ENCODE measurements around the gene LARGE1.

Gene LARGE1

GRCh38 chr22:33575771-33576170 is 344.5 kb downstream of the LARGE1 start:
- Histone ChIP-seq H3K9me3 (no peaks in the 10 kb centered on the region), H3K4me1 (no peaks in the 10 kb centered on the region), H3K36me3 (no peaks in the 10 kb centered on the region), H3K27me3 (no peaks in the 10 kb centered on the region), H3K4me3 (ENCODE audit: low read depth, low read length) (no peak overlapping the region)
- DNase-seq = no peak
- no peak for TF ChIP-seq CTCF (IDR thresholded peaks at IDR 0.05; ENCODE audit: low read depth, low read length)

- Histone ChIP-seq H3K4me3 (ENCODE audit: low read depth, low read length) (no peak overlapping the region), H3K4me1 (no peaks in the 10 kb centered on the region), H3K36me3 (no peaks in the 10 kb centered on the region), H3K27me3 (no peaks in the 10 kb centered on the region), H3K9me3 (no peaks in the 10 kb centered on the region)
- no peak for TF ChIP-seq CTCF (IDR thresholded peaks at IDR 0.05; ENCODE audit: low read depth, low read length)
- no peak for DNase-seq
Measured at GRCh38 chr22:33575041-33575440, 345.2 kb downstream of the LARGE1 start.

- no peak for DNase-seq
- H3K4me3 ChIP-seq (ENCODE audit: low read depth, low read length) = no peak overlapping the region
- no peaks in the 10 kb centered on the region for H3K9me3 ChIP-seq
- H3K4me1 ChIP-seq = no peaks in the 10 kb centered on the region
- no peaks in the 10 kb centered on the region for H3K27me3 ChIP-seq
- no peak for TF ChIP-seq CTCF (IDR thresholded peaks at IDR 0.05; ENCODE audit: low read depth, low read length)
- no peaks in the 10 kb centered on the region for H3K36me3 ChIP-seq
Measured at GRCh38 chr22:33573479-33573878, 346.8 kb downstream of the LARGE1 start.

GRCh38 chr22:33572086-33572485 is 348.2 kb downstream of the LARGE1 start:
- no peak for DNase-seq

GRCh38 chr22:33570110-33570509 is 350.2 kb downstream of the LARGE1 start:
- no peaks in the 10 kb centered on the region for H3K9me3 ChIP-seq
- TF ChIP-seq CTCF (IDR thresholded peaks at IDR 0.05; ENCODE audit: low read depth, low read length) = no peak
- H3K4me1 ChIP-seq = no peaks in the 10 kb centered on the region
- no peaks in the 10 kb centered on the region for H3K36me3 ChIP-seq
- no peak for DNase-seq
- H3K27me3 ChIP-seq = no peaks in the 10 kb centered on the region
- H3K4me3 ChIP-seq (ENCODE audit: low read depth, low read length) = no peak overlapping the region

More at GRCh38 chr22:33572086-33572485, 348.2 kb downstream of the LARGE1 start:
- no peaks in the 10 kb centered on the region for H3K9me3 ChIP-seq
- no peaks in the 10 kb centered on the region for H3K27me3 ChIP-seq
- H3K36me3 ChIP-seq = no peaks in the 10 kb centered on the region
- TF ChIP-seq CTCF (IDR thresholded peaks at IDR 0.05; ENCODE audit: low read depth, low read length) = no peak
- no peaks in the 10 kb centered on the region for H3K4me1 ChIP-seq
- no peak overlapping the region for H3K4me3 ChIP-seq (ENCODE audit: low read depth, low read length)

- Histone ChIP-seq H3K27me3 (no peaks in the 10 kb centered on the region), H3K36me3 (no peaks in the 10 kb centered on the region), H3K9me3 (no peaks in the 10 kb centered on the region), H3K4me3 (ENCODE audit: low read depth, low read length) (no peak overlapping the region), H3K4me1 (no peaks in the 10 kb centered on the region)
- TF ChIP-seq CTCF (IDR thresholded peaks at IDR 0.05; ENCODE audit: low read depth, low read length) = no peak
- no peak for DNase-seq
Measured at GRCh38 chr22:33569559-33569958, 350.7 kb downstream of the LARGE1 start.

Data from BE2C (cell line).